ENCODE data around the gene TXNL4A. TPM values are rescaled to one million over a fixed set of nuclear protein-coding genes. Genes with fewer than 3 reads are reported as not detected.
A peak's percentile ranks its signal among the peaks of the same experiment; 100 is the strongest.

The TXNL4A gene
- total RNA-seq, 6 experiments from 2014 or later: 18.5 to 53.9 (median 37.8) TPM

GRCh38 chr18:79988071-79988450, 302 bp downstream of the TXNL4A start:
- TF ChIP-seq POLR2A (IDR thresholded peaks at IDR 0.05): no peak
- TF ChIP-seq, protein P1, sequence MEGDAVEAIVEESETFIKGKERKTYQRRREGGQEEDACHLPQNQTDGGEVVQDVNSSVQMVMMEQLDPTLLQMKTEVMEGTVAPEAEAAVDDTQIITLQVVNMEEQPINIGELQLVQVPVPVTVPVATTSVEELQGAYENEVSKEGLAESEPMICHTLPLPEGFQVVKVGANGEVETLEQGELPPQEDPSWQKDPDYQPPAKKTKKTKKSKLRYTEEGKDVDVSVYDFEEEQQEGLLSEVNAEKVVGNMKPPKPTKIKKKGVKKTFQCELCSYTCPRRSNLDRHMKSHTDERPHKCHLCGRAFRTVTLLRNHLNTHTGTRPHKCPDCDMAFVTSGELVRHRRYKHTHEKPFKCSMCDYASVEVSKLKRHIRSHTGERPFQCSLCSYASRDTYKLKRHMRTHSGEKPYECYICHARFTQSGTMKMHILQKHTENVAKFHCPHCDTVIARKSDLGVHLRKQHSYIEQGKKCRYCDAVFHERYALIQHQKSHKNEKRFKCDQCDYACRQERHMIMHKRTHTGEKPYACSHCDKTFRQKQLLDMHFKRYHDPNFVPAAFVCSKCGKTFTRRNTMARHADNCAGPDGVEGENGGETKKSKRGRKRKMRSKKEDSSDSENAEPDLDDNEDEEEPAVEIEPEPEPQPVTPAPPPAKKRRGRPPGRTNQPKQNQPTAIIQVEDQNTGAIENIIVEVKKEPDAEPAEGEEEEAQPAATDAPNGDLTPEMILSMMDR (IDR thresholded peaks at IDR 0.05): peak; percentile 10 to 42 (median 25)
- Histone ChIP-seq H3K4me3 (peak overlapping the region; percentile 60 to 99 (median 93)), H3K36me3 (peaks cover 0 to 5% (median 0%) of the 10 kb centered on the region in 4 donors), H3K9me3 (no peaks in the 10 kb centered on the region), H3K4me1 (peaks cover 0 to 21% (median 8%) of the 10 kb centered on the region in 4 donors), H3K27ac (peak overlapping the region; percentile 85 to 97 (median 95)), H3K27me3 (no peaks in the 10 kb centered on the region)
- DNase-seq: peak; percentile 67 to 76 (median 71)
- 0% methylated on average over 2 of the region's 48 CpGs for WGBS (ENCODE audit: insufficient coverage, low coverage, low lambda C conversion rate, missing lambda C conversion rate)
- intact Hi-C loops (cut with DNase I): loop anchor here in 1 of 2 donors (10.0 kb wide), 1 partner anchor 47 kb away; the partner anchor contains the start of gene RBFA
- ATAC-seq: peak; percentile 68 to 80 (median 74)

GRCh38 chr18:79987566-79987965, 797 bp downstream of the TXNL4A start:
- Histone ChIP-seq H3K4me1 (peaks cover 0 to 21% (median 8%) of the 10 kb centered on the region in 4 donors), H3K36me3 (peaks cover 0 to 5% (median 0%) of the 10 kb centered on the region in 4 donors), H3K4me3 (peak overlapping the region; percentile 60 to 99 (median 93)), H3K27me3 (no peaks in the 10 kb centered on the region), H3K27ac (peak overlapping the region; percentile 85 to 97 (median 95)), H3K9me3 (no peaks in the 10 kb centered on the region)
- intact Hi-C loops (cut with DNase I): loop anchor here in 1 of 2 donors (10.0 kb wide), 1 partner anchor 47 kb away; the partner anchor contains the start of gene RBFA
- no peak for ATAC-seq
- no peak for TF ChIP-seq POLR2A (IDR thresholded peaks at IDR 0.05)
- TF ChIP-seq, protein P1 (IDR thresholded peaks at IDR 0.05): no peak
- no peak for DNase-seq
- WGBS (ENCODE audit: insufficient coverage, low coverage, low lambda C conversion rate, missing lambda C conversion rate): 0% methylated on average over 6 of the region's 6 CpGs

GRCh38 chr18:79986726-79987125, 1.6 kb downstream of the TXNL4A start:
- Histone ChIP-seq H3K36me3 (peaks cover 0 to 5% (median 0%) of the 10 kb centered on the region in 4 donors), H3K4me3 (peak overlapping the region in 1 of 3 donors; percentile 60), H3K27me3 (no peaks in the 10 kb centered on the region), H3K27ac (no peak overlapping the region), H3K4me1 (peaks cover 0 to 21% (median 8%) of the 10 kb centered on the region in 4 donors), H3K9me3 (no peaks in the 10 kb centered on the region)
- DNase-seq (no peak), ATAC-seq (peak in 1 of 4 donors; percentile 3)
- 43% methylated on average over 7 of the region's 7 CpGs for WGBS (ENCODE audit: insufficient coverage, low coverage, low lambda C conversion rate, missing lambda C conversion rate)
- TF ChIP-seq POLR2A (IDR thresholded peaks at IDR 0.05): no peak
- TF ChIP-seq, protein P1 (IDR thresholded peaks at IDR 0.05): no peak
- intact Hi-C loops (cut with DNase I): loop anchor here in 1 of 2 donors (10.0 kb wide), 1 partner anchor 48 kb away; the partner anchor contains the start of gene RBFA

DNA sequence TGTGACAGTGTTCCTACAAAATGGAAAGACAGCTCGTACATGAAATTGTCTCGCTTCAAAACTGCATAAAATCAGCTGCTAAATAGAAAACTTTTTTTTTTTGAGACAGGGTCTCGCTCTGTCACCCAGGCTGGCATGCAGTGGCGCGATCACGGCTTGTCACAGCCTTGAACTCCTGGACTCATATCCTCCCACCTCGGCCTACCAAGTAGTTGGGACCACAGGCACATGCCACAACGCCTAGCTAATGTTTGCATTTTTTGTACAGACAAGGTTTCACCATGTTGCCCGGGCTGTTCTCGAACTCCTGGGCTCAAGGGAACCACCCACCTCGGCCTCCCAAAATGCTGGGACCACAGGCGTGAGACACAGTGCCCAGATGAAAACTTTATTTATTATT, 3.2 kb downstream of the TXNL4A start:
- intact Hi-C loops (cut with DNase I): loop anchor here in 1 of 2 donors (10.0 kb wide), 1 partner anchor 50 kb away; the partner anchor contains the start of gene RBFA
- no peak for ATAC-seq
- WGBS (ENCODE audit: insufficient coverage, low coverage, low lambda C conversion rate, missing lambda C conversion rate): 80% methylated on average over 8 of the region's 12 CpGs

More for the DNA sequence above, 3.2 kb downstream of the TXNL4A start:
- Histone ChIP-seq H3K4me1 (peaks cover 0 to 21% (median 8%) of the 10 kb centered on the region in 4 donors), H3K27me3 (no peaks in the 10 kb centered on the region), H3K9me3 (no peaks in the 10 kb centered on the region), H3K36me3 (peaks cover 0 to 5% (median 0%) of the 10 kb centered on the region in 4 donors), H3K27ac (no peak overlapping the region), H3K4me3 (no peak overlapping the region)
- no peak for DNase-seq
- TF ChIP-seq, protein P1 (IDR thresholded peaks at IDR 0.05): no peak

Measured in right lobe of liver (tissue), 6 donors.